ENCODE results near the gene ADGRL3. TPM values are rescaled to one million over a fixed set of nuclear protein-coding genes. Genes with fewer than 3 reads are reported as not detected.

Gene ADGRL3
- total and polyA plus RNA-seq, 7 donors, result under 0.01 to 11.9 (median 5.4) TPM

- intact Hi-C loops (cut with DNase I), result no loop called here
- no peak overlapping the region for H3K4me3 ChIP-seq
- no peak overlapping the region for H3K27ac ChIP-seq
- no peaks in the 10 kb centered on the region for H3K27me3 ChIP-seq
- WGBS, 2 donors, result 78 to 79% methylated on average over 5 of the region's 5 CpGs
- DNase-seq, result no peak
- no peaks in the 10 kb centered on the region for H3K9me3 ChIP-seq
- TF ChIP-seq POLR2AphosphoS5 (IDR thresholded peaks at IDR 0.05), result no peak
- no peak for TF ChIP-seq CTCF (IDR thresholded peaks at IDR 0.05)
- TF ChIP-seq EP300 (IDR thresholded peaks at IDR 0.05), result no peak
- no peak for TF ChIP-seq POLR2A (IDR thresholded peaks at IDR 0.05)
- no peaks in the 10 kb centered on the region for H3K36me3 ChIP-seq
- no peaks in the 10 kb centered on the region for H3K4me1 ChIP-seq
These were observed 77.9 kb downstream of the ADGRL3 start for GRCh38 chr4:61277785-61278760.

GRCh38 chr4:61292322-61292721 is 92.2 kb downstream of the ADGRL3 start:
- WGBS, 2 donors, result 36 to 74% methylated on average over 3 of the region's 3 CpGs
- Histone ChIP-seq H3K4me3 (no peak overlapping the region), H3K27ac (no peak overlapping the region), H3K27me3 (no peaks in the 10 kb centered on the region), H3K9me3 (no peaks in the 10 kb centered on the region), H3K4me1 (no peaks in the 10 kb centered on the region), H3K36me3 (no peaks in the 10 kb centered on the region)
- intact Hi-C loops (cut with DNase I), result no loop called here
- TF ChIP-seq POLR2A (IDR thresholded peaks at IDR 0.05), result no peak
- TF ChIP-seq EP300 (IDR thresholded peaks at IDR 0.05), result no peak
- TF ChIP-seq POLR2AphosphoS5 (IDR thresholded peaks at IDR 0.05), result no peak
- TF ChIP-seq CTCF (IDR thresholded peaks at IDR 0.05), result no peak
- DNase-seq, result no peak

GRCh38 chr4:61293707-61294400 is 93.7 kb downstream of the ADGRL3 start:
- Histone ChIP-seq H3K4me3 (no peak overlapping the region), H3K4me1 (no peaks in the 10 kb centered on the region), H3K27me3 (no peaks in the 10 kb centered on the region), H3K36me3 (no peaks in the 10 kb centered on the region), H3K9me3 (no peaks in the 10 kb centered on the region), H3K27ac (no peak overlapping the region)
- WGBS, 2 donors, result 76 to 77% methylated on average over 7 of the region's 7 CpGs
- TF ChIP-seq POLR2A (IDR thresholded peaks at IDR 0.05), result no peak
- TF ChIP-seq CTCF (IDR thresholded peaks at IDR 0.05), result no peak
- no peak for TF ChIP-seq POLR2AphosphoS5 (IDR thresholded peaks at IDR 0.05)
- no peak for TF ChIP-seq EP300 (IDR thresholded peaks at IDR 0.05)
- no peak for DNase-seq
- intact Hi-C loops (cut with DNase I), result no loop called here

GRCh38 chr4:61294936-61295335 is 94.8 kb downstream of the ADGRL3 start:
- Histone ChIP-seq H3K4me3 (no peak overlapping the region), H3K9me3 (no peaks in the 10 kb centered on the region), H3K27me3 (no peaks in the 10 kb centered on the region), H3K36me3 (no peaks in the 10 kb centered on the region), H3K27ac (no peak overlapping the region), H3K4me1 (no peaks in the 10 kb centered on the region)
- intact Hi-C loops (cut with DNase I), result no loop called here
- 81 to 88% methylated on average over 6 of the region's 6 CpGs for WGBS, 2 donors
- TF ChIP-seq POLR2A (IDR thresholded peaks at IDR 0.05) (no peak), POLR2AphosphoS5 (IDR thresholded peaks at IDR 0.05) (no peak), CTCF (IDR thresholded peaks at IDR 0.05) (no peak), EP300 (IDR thresholded peaks at IDR 0.05) (no peak)
- DNase-seq, result no peak
